ENCODE data around the gene PARP12. TPM values are rescaled to one million over a fixed set of nuclear protein-coding genes. Genes with fewer than 3 reads are reported as not detected.

Gene PARP12
- total RNA-seq, 1 donor from 2014 or later = 9.4 TPM

- no peak for DNase-seq (ENCODE audit: low spot score)
These were observed 70.8 kb downstream of the PARP12 start for GRCh38 chr7:139991911-139992310.

GRCh38 chr7:139991269-139991666 is 71.5 kb downstream of the PARP12 start:
- DNase-seq (ENCODE audit: low spot score) = no peak

DNA sequence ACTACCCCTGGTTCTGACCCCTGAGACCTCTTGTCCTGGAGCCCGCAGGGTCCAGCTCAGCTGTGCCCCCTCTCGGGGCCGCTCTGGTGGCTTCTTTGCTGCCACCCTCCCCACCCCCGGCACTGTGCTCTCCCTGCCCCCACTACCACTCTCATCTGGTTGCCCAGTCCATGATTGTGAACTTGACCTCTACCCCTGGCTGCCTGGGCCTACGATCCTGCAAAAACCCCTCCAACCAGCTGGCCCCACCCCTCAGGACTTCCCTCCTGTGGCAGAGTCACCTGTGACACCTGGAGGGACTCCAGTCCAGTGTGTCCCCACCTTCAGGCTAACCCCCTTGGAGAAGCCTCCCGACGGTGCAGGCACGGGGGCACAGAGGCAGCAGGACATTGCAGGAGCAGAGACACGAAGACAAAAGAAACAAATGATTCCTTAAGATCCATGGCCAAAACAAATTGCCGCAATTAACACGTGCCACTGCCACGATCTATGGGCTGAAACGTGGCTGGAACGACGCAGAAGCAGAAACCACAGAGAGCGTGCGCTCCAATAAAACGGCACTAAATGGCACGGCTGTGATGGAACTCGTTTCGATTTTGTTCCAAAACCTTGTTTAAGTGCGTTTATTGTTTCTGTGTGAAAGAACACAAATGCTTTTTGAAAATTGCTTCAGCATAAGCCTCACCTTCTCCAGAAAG is 72.0 kb downstream of the PARP12 start:
- DNase-seq (ENCODE audit: low spot score) = no peak

GRCh38 chr7:139990142-139990535 is 72.6 kb downstream of the PARP12 start:
- DNase-seq (ENCODE audit: low spot score) = no peak

DNA sequence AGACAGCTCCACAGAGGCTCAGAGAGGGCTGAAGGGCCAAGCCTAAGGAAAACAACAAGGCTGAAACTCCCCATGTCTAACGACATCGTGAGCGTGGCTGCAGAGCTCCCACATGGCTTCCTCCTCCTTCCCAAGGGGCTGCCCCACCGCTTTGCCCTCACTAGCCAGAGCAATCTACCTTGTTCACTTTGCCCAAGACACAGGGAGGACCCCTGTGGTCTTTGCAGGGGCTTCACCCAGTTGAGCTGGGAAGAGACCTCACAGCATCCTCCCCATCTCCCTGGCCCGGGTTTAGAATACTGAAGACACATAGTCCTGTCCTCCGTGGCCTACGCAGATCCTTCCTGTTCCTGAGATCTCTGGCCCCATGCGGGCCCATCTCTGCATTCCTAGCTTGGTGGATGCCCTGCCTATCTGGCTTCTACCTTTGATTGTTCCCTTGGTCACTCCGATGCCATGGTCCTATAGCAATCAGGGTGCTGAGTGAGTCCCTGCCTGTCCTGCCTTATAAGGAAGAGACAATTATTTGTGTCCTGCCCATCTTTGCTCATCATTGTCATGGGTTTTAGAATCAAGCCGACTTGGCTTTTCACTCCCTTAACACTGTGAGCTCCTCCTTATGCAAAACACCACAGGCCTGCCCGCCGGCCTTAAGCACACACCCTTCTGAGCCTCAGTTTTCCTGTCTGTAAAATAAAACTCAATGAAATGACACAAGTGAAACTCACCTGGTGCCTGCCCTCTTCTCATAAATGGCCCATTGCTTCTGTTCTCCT is 73.2 kb downstream of the PARP12 start:
- no peak for DNase-seq (ENCODE audit: low spot score)

DNA sequence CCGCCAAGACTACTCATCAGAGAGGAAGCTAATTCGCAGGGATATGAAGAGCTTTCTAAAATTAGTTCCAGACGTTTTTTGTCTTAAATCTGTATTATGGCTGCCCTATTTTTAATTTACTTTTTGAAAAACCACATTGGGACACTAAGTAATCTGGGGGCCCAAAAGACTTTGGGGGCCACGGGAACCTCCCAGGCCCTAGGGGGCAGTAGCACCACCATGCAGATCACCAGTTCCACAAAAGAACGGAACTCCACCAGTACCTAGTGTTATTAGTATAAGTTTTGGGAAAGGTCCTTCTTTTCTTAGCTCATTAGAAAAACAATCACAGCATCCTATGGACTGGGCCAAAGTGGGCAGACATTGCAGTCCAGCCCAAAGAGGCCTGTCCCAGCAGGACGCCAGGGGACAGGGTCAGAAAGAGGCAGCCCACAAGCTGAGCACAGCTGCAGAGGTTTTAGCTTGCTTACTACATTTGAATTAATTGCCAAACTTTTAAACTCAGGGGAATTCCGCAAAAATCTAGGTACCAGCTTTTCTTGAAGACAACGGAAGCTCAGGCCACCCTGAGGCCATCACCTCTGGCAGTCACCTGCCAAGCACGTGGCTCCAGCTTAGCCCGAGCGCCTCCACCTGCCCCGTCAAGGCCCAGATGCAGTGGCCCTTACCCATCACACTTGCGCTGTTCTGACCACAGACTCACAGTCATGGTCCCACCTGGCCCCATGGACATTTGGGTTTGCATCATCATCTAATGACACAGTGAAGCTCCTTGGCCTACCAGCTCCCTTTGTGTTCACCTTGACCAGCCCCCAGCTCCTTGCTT is 74.8 kb downstream of the PARP12 start:
- DNase-seq (ENCODE audit: low spot score) = no peak

- no peak for DNase-seq (ENCODE audit: low spot score)
These were observed 76.9 kb downstream of the PARP12 start for GRCh38 chr7:139985811-139986210.

GRCh38 chr7:139984642-139985539 is 77.9 kb downstream of the PARP12 start:
- DNase-seq (ENCODE audit: low spot score) = no peak

DNA sequence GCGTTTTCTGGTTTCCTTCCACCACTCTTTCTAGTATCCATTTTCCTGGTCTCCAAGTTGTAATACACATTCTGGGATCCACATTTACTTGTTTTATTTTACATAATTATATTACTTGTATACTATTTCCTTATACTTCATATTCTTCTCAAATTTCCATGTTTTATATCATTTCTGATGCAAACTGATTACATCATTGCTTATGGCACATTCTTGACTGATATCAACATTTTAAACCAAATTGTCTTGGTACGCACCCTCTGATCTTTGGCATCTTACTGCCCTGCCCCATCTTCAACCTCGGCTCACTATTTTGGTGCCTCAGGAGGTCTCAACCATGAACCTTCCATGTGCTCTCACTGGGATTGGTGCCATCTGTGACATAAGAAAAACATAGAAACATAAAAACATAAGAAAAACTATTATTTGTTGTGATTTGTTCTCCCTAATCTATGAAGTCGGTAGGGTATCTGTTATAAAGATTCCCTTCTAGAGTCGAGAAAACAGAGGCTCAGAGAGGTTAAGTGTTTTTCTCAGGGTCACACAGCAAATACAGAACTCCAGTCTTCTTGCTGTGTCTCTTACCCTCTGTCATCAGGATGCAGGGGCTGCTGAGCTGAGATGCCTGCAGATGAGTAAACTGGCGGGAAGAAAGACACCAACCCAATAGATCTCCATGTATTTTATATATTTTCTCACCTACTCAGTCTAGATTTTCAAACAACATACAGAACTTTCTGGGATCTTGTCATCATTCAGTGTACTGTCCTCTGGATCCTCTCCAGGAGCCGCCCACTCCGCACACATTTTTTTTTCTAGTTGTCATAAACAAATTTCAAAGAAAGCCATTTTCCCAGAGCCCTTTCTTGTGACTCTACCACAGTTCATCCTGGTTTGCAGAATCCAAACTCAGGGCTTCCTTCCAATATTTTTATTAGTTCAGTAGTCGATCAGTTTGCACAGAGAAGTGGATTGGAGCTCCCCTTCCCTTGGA is 79.5 kb downstream of the PARP12 start:
- DNase-seq (ENCODE audit: low spot score) = no peak

GRCh38 chr7:139981511-139981895 is 81.2 kb downstream of the PARP12 start:
- no peak for DNase-seq (ENCODE audit: low spot score)

DNA sequence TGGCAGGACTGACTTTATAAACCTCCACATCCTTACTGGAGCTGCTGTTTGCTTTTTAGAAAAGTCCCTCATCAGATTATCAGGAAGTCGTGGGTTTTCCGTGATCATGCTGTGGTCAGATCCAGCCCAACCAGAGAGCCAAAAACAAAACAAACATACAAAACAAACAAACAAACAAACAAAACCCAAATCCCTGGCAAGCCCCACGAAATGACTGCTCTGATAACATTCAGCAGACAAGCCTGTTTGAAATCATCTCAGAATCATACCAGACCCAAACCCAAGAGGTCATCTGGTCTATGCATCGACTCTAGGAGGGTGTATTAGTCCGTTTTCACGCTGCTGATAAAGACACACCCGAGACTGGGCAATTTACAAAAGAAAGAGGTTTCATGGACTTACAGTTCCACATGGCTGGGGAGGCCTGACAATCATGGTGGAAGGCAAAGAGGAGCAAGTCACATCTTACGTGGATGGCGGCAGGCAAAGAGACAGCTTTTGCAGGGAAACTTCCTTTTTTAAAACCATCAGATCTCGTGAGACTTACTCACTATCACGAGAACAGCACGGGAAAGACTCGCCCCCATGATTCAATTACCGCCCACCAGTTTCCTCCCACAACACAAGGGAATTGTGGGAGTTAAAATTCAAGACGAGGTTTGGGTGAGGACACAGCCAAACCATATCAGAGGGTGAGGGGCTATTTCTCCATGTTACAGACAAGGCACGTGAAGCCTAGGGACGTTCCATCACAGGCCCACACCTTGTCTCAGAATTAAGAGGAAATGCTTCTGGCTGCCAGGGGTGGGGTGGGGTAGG is 85.7 kb downstream of the PARP12 start:
- DNase-seq (ENCODE audit: low spot score) = no peak

DNA sequence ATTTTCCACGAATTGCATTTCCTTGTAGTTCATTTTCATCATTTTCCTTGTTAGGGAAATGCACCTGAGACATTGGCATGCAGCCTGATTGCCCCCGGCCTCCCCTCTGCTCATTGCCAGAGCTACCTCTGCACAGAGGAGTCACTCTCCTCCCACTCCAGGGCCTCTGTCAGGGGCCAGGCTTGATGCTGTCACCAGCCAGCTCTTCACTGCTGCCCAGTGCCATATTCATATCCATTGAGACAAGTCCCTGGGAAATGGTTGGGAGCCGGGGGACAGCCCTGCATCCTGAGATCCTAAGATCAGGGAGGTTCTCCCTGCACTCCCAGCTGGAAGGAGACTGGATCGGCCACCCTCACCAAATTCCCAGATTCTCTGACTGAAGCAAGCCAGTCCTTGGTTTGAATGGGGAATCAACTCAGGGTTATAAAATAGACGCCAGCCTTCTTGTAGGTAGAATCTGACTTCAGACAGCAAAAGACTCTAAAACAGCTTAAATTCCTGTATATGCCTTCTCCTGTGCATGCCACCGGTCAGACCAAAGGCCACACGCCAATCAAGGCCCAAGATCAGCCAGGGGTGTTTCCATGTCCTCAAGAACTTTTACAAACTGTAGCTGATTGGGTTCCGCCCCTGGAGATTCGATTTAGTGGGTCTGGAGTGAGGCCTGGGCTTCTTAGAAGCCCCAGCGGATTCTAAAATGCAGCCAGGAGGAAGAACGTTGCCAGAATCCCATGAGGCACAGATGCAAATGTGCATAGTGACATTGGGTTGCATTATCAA is 86.5 kb downstream of the PARP12 start:
- no peak for DNase-seq (ENCODE audit: low spot score)

GRCh38 chr7:139974179-139974811 is 88.5 kb downstream of the PARP12 start:
- DNase-seq (ENCODE audit: low spot score) = no peak

Other genes starting within 250 kb of the PARP12 start
- 19.3 TPM for gene TBXAS1, start 233.7 kb downstream of the PARP12 start, total RNA-seq (ENCODE audit: insufficient read depth, low replicate concordance)
- 11.3 TPM for gene KDM7A, start 114.0 kb upstream of the PARP12 start, total RNA-seq (ENCODE audit: insufficient read depth, low replicate concordance)